H9 (cell line): ENCODE data around the gene DOC2B. TPM values are rescaled to one million over a fixed set of nuclear protein-coding genes. Genes with fewer than 3 reads are reported as not detected.
"Not testable (repeated sequence)": the region's sequence is repeated elsewhere in the genome, so short reads cannot be mapped to it uniquely, and the experiment has no call there.

ENCODE experiments used
- DNase-seq: peaks from one replicate; pipeline ENCODE4 v3.0.0-alpha.2; 2017
- H2AFZ ChIP-seq: one replicate; pipeline ENCODE4 v1.6.1; 2013; ENCODE audit warnings: mild to moderate bottlenecking, low read length, control low read depth, moderate library complexity
- H2AK5ac ChIP-seq: 2 replicates; pipeline ENCODE4 v1.6.1; 2013; ENCODE audit warnings: low read length, control low read depth, mixed read lengths; ENCODE audit not compliant: insufficient read length
- H2BK120ac ChIP-seq: one replicate; pipeline ENCODE4 v1.6.1; 2013; ENCODE audit warnings: low read depth, mild to moderate bottlenecking, low read length, control low read depth, inconsistent platforms; ENCODE audit not compliant: poor library complexity, severe bottlenecking
- H2BK12ac ChIP-seq: 2 replicates; pipeline ENCODE4 v1.6.1; 2013; ENCODE audit warnings: low read length, control low read depth, mixed read lengths, low read depth; ENCODE audit not compliant: insufficient read length
- H2BK15ac ChIP-seq: 2 replicates; pipeline ENCODE4 v1.6.1; 2013; ENCODE audit warnings: low read depth, low read length, control low read depth
- H2BK20ac ChIP-seq: one replicate; pipeline ENCODE4 v1.6.1; 2013; ENCODE audit warnings: low read depth, mild to moderate bottlenecking, low read length, control low read depth, inconsistent platforms; ENCODE audit not compliant: poor library complexity, severe bottlenecking
- H2BK5ac ChIP-seq: 2 replicates; pipeline ENCODE4 v1.6.1; 2013; ENCODE audit warnings: low read length, control low read depth, mixed read lengths; ENCODE audit not compliant: insufficient read length
- H3K14ac ChIP-seq: 2 replicates; pipeline ENCODE4 v1.6.1; 2013; ENCODE audit warnings: low read length, control low read depth; ENCODE audit not compliant: insufficient read depth
- H3K18ac ChIP-seq: 2 replicates; pipeline ENCODE4 v1.6.1; 2013; ENCODE audit warnings: low read depth, mild to moderate bottlenecking, mixed read lengths, low read length, control low read depth; ENCODE audit not compliant: insufficient read length
- H3K23ac ChIP-seq: 2 replicates; pipeline ENCODE4 v1.6.1; 2013; ENCODE audit warnings: low read length, control low read depth, mixed read lengths, low read depth; ENCODE audit not compliant: insufficient read length
- H3K23me2 ChIP-seq: 2 replicates; pipeline ENCODE4 v1.6.1; 2013; ENCODE audit warnings: low read depth, mild to moderate bottlenecking, mixed read lengths, low read length, control low read depth; ENCODE audit not compliant: insufficient read length, poor library complexity, severe bottlenecking
- H3K27ac ChIP-seq: 2 replicates; pipeline ENCODE4 v1.5.1; 2013; ENCODE audit warnings: low read length, control low read depth, mixed read lengths, low read depth; ENCODE audit not compliant: insufficient read length
- H3K27me3 ChIP-seq: 2 replicates; pipeline ENCODE4 v1.6.1; 2013; ENCODE audit warnings: low read length, control low read depth, inconsistent platforms; ENCODE audit not compliant: insufficient read depth
- H3K4ac ChIP-seq: 2 replicates; pipeline ENCODE4 v1.6.1; 2013; ENCODE audit warnings: low read depth, mild to moderate bottlenecking, control low read depth, inconsistent platforms, low read length, moderate library complexity
- H3K4me1 ChIP-seq: 2 replicates; pipeline ENCODE4 v1.6.1; 2013; ENCODE audit warnings: low read length, control low read depth, inconsistent platforms; ENCODE audit not compliant: insufficient read depth
- H3K4me2 ChIP-seq: 2 replicates; pipeline ENCODE4 v1.6.1; 2013; ENCODE audit warnings: low read length, control low read depth, mixed read lengths; ENCODE audit not compliant: insufficient read length, insufficient read depth
- H3K56ac ChIP-seq: 2 replicates; pipeline ENCODE4 v1.6.1; 2013; ENCODE audit warnings: low read depth, mild to moderate bottlenecking, mixed read lengths, low read length, control low read depth; ENCODE audit not compliant: insufficient read length
- H3K79me1 ChIP-seq: 2 replicates; pipeline ENCODE4 v1.6.1; 2013; ENCODE audit warnings: low read depth, mild to moderate bottlenecking, moderate library complexity, low read length, control low read depth, inconsistent platforms; ENCODE audit not compliant: insufficient read depth, poor library complexity, severe bottlenecking
- H3K79me2 ChIP-seq: 2 replicates; pipeline ENCODE4 v1.6.1; 2013; ENCODE audit warnings: low read length, control low read depth, inconsistent platforms; ENCODE audit not compliant: insufficient read depth
- H3K9ac ChIP-seq: 2 replicates; pipeline ENCODE4 v1.6.1; 2013; ENCODE audit warnings: low read length, control low read depth, mixed read lengths; ENCODE audit not compliant: insufficient read length; ENCODE audit errors: extremely low read depth
- H3K9me3 ChIP-seq: one replicate; pipeline ENCODE4 v1.6.1; 2013; ENCODE audit warnings: low read depth, low read length, inconsistent platforms; ENCODE audit not compliant: control insufficient read depth
- H3T11ph ChIP-seq: one replicate; pipeline ENCODE4 v1.6.1; 2013; ENCODE audit warnings: mild to moderate bottlenecking, low read length, control low read depth, inconsistent platforms
- H4K20me1 ChIP-seq: one replicate; pipeline ENCODE4 v1.6.1; 2013; ENCODE audit not compliant: control insufficient read depth, insufficient read length, insufficient read depth
- H4K5ac ChIP-seq: 2 replicates; pipeline ENCODE4 v1.6.1; 2013; ENCODE audit warnings: low read depth, mild to moderate bottlenecking, mixed read lengths, low read length, control low read depth; ENCODE audit not compliant: insufficient read length
- H4K8ac ChIP-seq: replicated peaks from 2 replicates; pipeline ENCODE4 v1.6.1; 2013; ENCODE audit warnings: low read length, control low read depth, mixed read lengths, low read depth; ENCODE audit not compliant: insufficient read length
- H4K91ac ChIP-seq: 2 replicates; pipeline ENCODE4 v1.6.1; 2013; ENCODE audit warnings: low read depth, mild to moderate bottlenecking, moderate library complexity, mixed read lengths, low read length, control low read depth; ENCODE audit not compliant: insufficient read length
- H3K27ac Mint-ChIP-seq, 3 experiments: 2 replicates in 2 of 3; 3 replicates in 1 of 3; pipeline ENCODE4 v1.8.0; 2020 to 2021; ENCODE audit warnings: mixed read lengths in 3 of 3, mild to moderate bottlenecking in 1 of 3, moderate library complexity in 1 of 3
- H3K27me3 Mint-ChIP-seq: 2 replicates; pipeline ENCODE4 v1.8.0; 2021; ENCODE audit warnings: low read depth, mild to moderate bottlenecking, moderate library complexity, mixed read lengths
- H3K36me3 Mint-ChIP-seq, 3 experiments: 2 replicates in 2 of 3; 3 replicates in 1 of 3; pipeline ENCODE4 v1.8.0; 2020 to 2021; ENCODE audit warnings: low read depth in 3 of 3, mixed read lengths in 3 of 3; ENCODE audit not compliant: insufficient read depth in 1 of 3
- H3K4me1 Mint-ChIP-seq, 2 experiments: 2 replicates each; pipeline ENCODE4 v1.8.0; 2020; ENCODE audit warnings: mixed read lengths in 2 of 2
- H3K4me3 Mint-ChIP-seq, 2 experiments: 2 replicates in 1 of 2; 3 replicates in 1 of 2; pipeline ENCODE4 v1.8.0; 2020 to 2021; ENCODE audit warnings: mild to moderate bottlenecking in 2 of 2, mixed read lengths in 2 of 2, moderate library complexity in 1 of 2
- H3K9me3 Mint-ChIP-seq, 2 experiments: 2 replicates in 1 of 2; 3 replicates in 1 of 2; pipeline ENCODE4 v1.8.0; 2020; ENCODE audit warnings: mild to moderate bottlenecking in 2 of 2, mixed read lengths in 2 of 2, moderate library complexity in 1 of 2
- CTCF ChIP-seq: fragments of 200-600 bp; sonication (generic); conservative IDR thresholded peaks from 3 replicates; pipeline ENCODE4 v1.8.0; 2021; ENCODE audit warnings: antibody characterized with exemption, mild to moderate bottlenecking
- WGBS: extraction: QIAGEN DNeasy Blood & Tissue Kit; methylation state at CpG from one replicate; pipeline ENCODE4 v1.1.7; 2013; ENCODE audit warnings: missing lambda C conversion rate, low lambda C conversion rate, mixed read lengths; ENCODE audit not compliant: insufficient read length; ENCODE audit errors: extremely low coverage; 5-methylcytosine and 5-hydroxymethylcytosine counted together
- total RNA-seq: library from RNA; stranded (reverse); gene quantifications from 2 replicates; pipeline ENCODE4 v1.2.1, GENCODE V29; 2021

DOC2B gene
- total RNA-seq, 1 experiment from 2014 or later = 2.1 TPM

- WGBS = no CpG with 5 or more reads among the region's 23 CpGs
- Histone ChIP-seq H2BK5ac (no peak overlapping the region), H3K56ac (no peak overlapping the region), H3K9me3 (no peaks in the 10 kb centered on the region), H2BK120ac (no peak overlapping the region), H4K5ac (no peak overlapping the region), H3T11ph (no peak overlapping the region), H4K8ac (no peak overlapping the region), H2BK20ac (no peak overlapping the region), H4K91ac (no peak overlapping the region), H3K23ac (no peak overlapping the region), H3K23me2 (no peaks in the 10 kb centered on the region), H3K4me1 (no peaks in the 10 kb centered on the region), H3K9ac (no peak overlapping the region), H3K79me1 (no peaks in the 10 kb centered on the region), H3K4ac (no peak overlapping the region), H3K27ac (no peak overlapping the region), H2BK12ac (no peak overlapping the region), H3K18ac (no peak overlapping the region), H3K27me3 (no peaks in the 10 kb centered on the region; the same call in 1 of the 2 replicates), H3K14ac (no peak overlapping the region), H2AK5ac (no peak overlapping the region), H3K4me2 (no peak overlapping the region), H2AFZ (no peak overlapping the region), H3K79me2 (no peaks in the 10 kb centered on the region), H4K20me1 (no peaks in the 10 kb centered on the region), H2BK15ac (no peak overlapping the region)
- peaks cover 8 to 11% of the 10 kb centered on the region in 2 experiments; a peak in 4 of 5 replicates for H3K9me3 Mint-ChIP-seq
- DNase-seq = no peak
- no peaks in the 10 kb centered on the region for H3K4me1 Mint-ChIP-seq
- H3K27me3 Mint-ChIP-seq = peaks cover 4% of the 10 kb centered on the region; the same call in 1 of the 2 replicates
- no peak overlapping the region for H3K27ac Mint-ChIP-seq
- H3K36me3 Mint-ChIP-seq = no peaks in the 10 kb centered on the region; a peak in 1 of 7 replicates
- no peak for TF ChIP-seq CTCF
- H3K4me3 Mint-ChIP-seq = no peak overlapping the region
Measured at GRCh38 chr17:142102-142661, 39.3 kb downstream of the DOC2B start.

- H4K5ac ChIP-seq, H2BK15ac ChIP-seq, H2BK20ac ChIP-seq, DNase-seq, H3T11ph ChIP-seq, H2BK12ac ChIP-seq, H3K4me3 Mint-ChIP-seq, H3K9ac ChIP-seq, H3K4me1 ChIP-seq, H2AK5ac ChIP-seq, H2BK120ac ChIP-seq, H3K9me3 ChIP-seq, H3K4me2 ChIP-seq, H3K27me3 Mint-ChIP-seq, H3K36me3 Mint-ChIP-seq, H2AFZ ChIP-seq, H3K4me1 Mint-ChIP-seq, H3K18ac ChIP-seq, H4K20me1 ChIP-seq, H3K27ac ChIP-seq, H3K23me2 ChIP-seq, H4K91ac ChIP-seq, H3K23ac ChIP-seq, H2BK5ac ChIP-seq, H4K8ac ChIP-seq, H3K14ac ChIP-seq, H3K27me3 ChIP-seq, H3K79me2 ChIP-seq, H3K56ac ChIP-seq, H3K79me1 ChIP-seq, H3K4ac ChIP-seq: not testable (repeated sequence)
- Mint-ChIP-seq H3K9me3 (peaks cover 13 to 17% of the 10 kb centered on the region in 2 experiments), H3K27ac (peak overlapping the region in 1 of 3 experiments; percentile 62; a peak in 1 of 7 replicates)
- no CpG with 5 or more reads among the region's 22 CpGs for WGBS
Measured at GRCh38 chr17:139401-140205, 41.8 kb downstream of the DOC2B start.
